Measurements from ENCODE around the gene RNF187.

The RNF187 gene

GRCh38 chr1:228438266-228438665 is 48.9 kb upstream of the RNF187 start:
- no peak for TF ChIP-seq GLIS3 (CRISPR knock-in tag; IDR thresholded peaks at IDR 0.05)
- no peak for TF ChIP-seq TCF4 (CRISPR knock-in tag; IDR thresholded peaks at IDR 0.05; ENCODE audit: borderline replicate concordance)
- TF ChIP-seq ZNF565 (CRISPR knock-in tag; conservative IDR thresholded peaks at IDR 0.05; ENCODE audit: low read depth), result no peak
- no peak for ATAC-seq

GRCh38 chr1:228440761-228441500 is 46.3 kb upstream of the RNF187 start:
- TF ChIP-seq CSDC2 (CRISPR knock-in tag; IDR thresholded peaks at IDR 0.05), result no peak
- no peak for TF ChIP-seq ZFP3 (CRISPR knock-in tag; IDR thresholded peaks at IDR 0.05)
- TF ChIP-seq ZNF70 (CRISPR knock-in tag; IDR thresholded peaks at IDR 0.05), result no peak
- ATAC-seq, result no peak

GRCh38 chr1:228443395-228443794 is 43.8 kb upstream of the RNF187 start:
- no peak for TF ChIP-seq ESRRG (CRISPR knock-in tag; IDR thresholded peaks at IDR 0.05)
- TF ChIP-seq ISL1 (CRISPR knock-in tag; IDR thresholded peaks at IDR 0.05), result no peak
- no peak for TF ChIP-seq BACH2 (CRISPR knock-in tag; IDR thresholded peaks at IDR 0.05; ENCODE audit: borderline replicate concordance)
- no peak for ATAC-seq

- no peak for TF ChIP-seq ESRRG (CRISPR knock-in tag; IDR thresholded peaks at IDR 0.05)
- TF ChIP-seq SNAI2 (CRISPR knock-in tag; IDR thresholded peaks at IDR 0.05), result no peak
- no peak for TF ChIP-seq OSR1 (CRISPR knock-in tag; IDR thresholded peaks at IDR 0.05)
- TF ChIP-seq ZNF70 (CRISPR knock-in tag; IDR thresholded peaks at IDR 0.05), result no peak
- no peak for TF ChIP-seq ZFP3 (CRISPR knock-in tag; IDR thresholded peaks at IDR 0.05)
- TF ChIP-seq ZNF8 (CRISPR knock-in tag; IDR thresholded peaks at IDR 0.05), result no peak
- TF ChIP-seq TOX (CRISPR knock-in tag; IDR thresholded peaks at IDR 0.05; ENCODE audit: borderline replicate concordance), result no peak
- no peak for TF ChIP-seq RARB (CRISPR knock-in tag; IDR thresholded peaks at IDR 0.05)
- no peak for TF ChIP-seq GLIS3 (CRISPR knock-in tag; IDR thresholded peaks at IDR 0.05)
- TF ChIP-seq TSHZ2 (CRISPR knock-in tag; IDR thresholded peaks at IDR 0.05), result no peak
- TF ChIP-seq PATZ1 (CRISPR knock-in tag; IDR thresholded peaks at IDR 0.05; ENCODE audit: borderline replicate concordance), result no peak
- no peak for TF ChIP-seq ZFP30 (CRISPR knock-in tag; IDR thresholded peaks at IDR 0.05)
- TF ChIP-seq CSDC2 (CRISPR knock-in tag; IDR thresholded peaks at IDR 0.05), result no peak
- no peak for TF ChIP-seq TCF4 (CRISPR knock-in tag; IDR thresholded peaks at IDR 0.05; ENCODE audit: borderline replicate concordance)
- TF ChIP-seq PPARA (CRISPR knock-in tag; IDR thresholded peaks at IDR 0.05; ENCODE audit: borderline replicate concordance), result no peak
- TF ChIP-seq ZC3H10 (CRISPR knock-in tag; IDR thresholded peaks at IDR 0.05), result no peak
- TF ChIP-seq CSRNP3 (CRISPR knock-in tag; IDR thresholded peaks at IDR 0.05), result no peak
- no peak for TF ChIP-seq POU6F1 (CRISPR knock-in tag; IDR thresholded peaks at IDR 0.05; ENCODE audit: borderline replicate concordance, low read depth)
- no peak for TF ChIP-seq ISL1 (CRISPR knock-in tag; IDR thresholded peaks at IDR 0.05)
- no peak for TF ChIP-seq CREB5 (CRISPR knock-in tag; IDR thresholded peaks at IDR 0.05; ENCODE audit: low read depth)
- no peak for ATAC-seq
These were observed 41.7 kb upstream of the RNF187 start for GRCh38 chr1:228445490-228445842.

Data from SK-N-SH treated with all-trans-retinoic acid at 6 μM for 48 hours (cell line).